Gastrocnemius medialis (tissue), 4 donors: ENCODE results near the gene NKD2. TPM values are rescaled to one million over a fixed set of nuclear protein-coding genes. Genes with fewer than 3 reads are reported as not detected.

Experiments
- ATAC-seq, 2 donors: fragments of 150-250 bp; one replicate each; pipeline ENCODE4 v1.9.1; 2016
- DNase-seq, 2 donors: peaks; one replicate each; pipeline ENCODE4 v3.0.0-alpha.2; 2019
- H3K27ac ChIP-seq, 4 donors: fragments of 200-600 bp; sonication (generic); 1 replicate in 1 of 4; 2 replicates in 3 of 4; pipeline ENCODE4 v1.5.1; 2016 to 2018; ENCODE audit warnings: mild to moderate bottlenecking in 2 of 4, moderate library complexity in 1 of 4
- H3K27me3 ChIP-seq, 3 donors: fragments of 200-600 bp; sonication (generic) in 2 of 3; 1 replicate in 1 of 3; 2 replicates in 2 of 3; pipeline versions ENCODE4 v1.5.1 to v1.6.0; 2016 to 2019; ENCODE audit warnings: mild to moderate bottlenecking in 1 of 3, moderate library complexity in 1 of 3
- H3K36me3 ChIP-seq, 2 donors: fragments of 200-600 bp; sonication (generic) in 1 of 2; one replicate each; pipeline ENCODE4 v1.5.1; 2017 to 2018
- H3K4me1 ChIP-seq, 2 donors: fragments of 200-600 bp; sonication (generic) in 1 of 2; one replicate each; pipeline ENCODE4 v1.5.1; 2016 to 2017; ENCODE audit warnings: mild to moderate bottlenecking in 2 of 2
- H3K4me3 ChIP-seq, 4 donors: fragments of 200-600 bp; sonication (generic) in 3 of 4; 1 replicate in 1 of 4; 2 replicates in 3 of 4; pipeline ENCODE4 v1.5.1; 2016 to 2019; ENCODE audit warnings: mild to moderate bottlenecking in 2 of 4
- H3K9me3 ChIP-seq, 3 donors: fragments of 200-600 bp; sonication (generic) in 2 of 3; 1 replicate in 1 of 3; 2 replicates in 2 of 3; pipeline ENCODE4 v1.5.1; 2016 to 2019
- POLR2A ChIP-seq, 2 donors: fragments of 450-650 bp; IDR thresholded peaks; one replicate each; pipeline ENCODE4 v1.6.1; 2017; ENCODE audit warnings: antibody characterized with exemption in 2 of 2, mild to moderate bottlenecking in 2 of 2, moderate library complexity in 2 of 2
- in situ Hi-C, 4 donors: fragments of 200-750 bp; cut with MboI; loops; one replicate each; pipeline versions ENCODE4 v1.15.0 to v1.8.0; 2017; ENCODE audit warnings: low sequenced_read_pairs in 4 of 4
- intact Hi-C: fragments of 100-400 bp; cut with DNase I; formaldehyde crosslinking; loops from one replicate; pipeline ENCODE4 v1.15.1; 2023; ENCODE audit warnings: low total_unique reads
- total RNA-seq, 4 donors: library from RNA; depleted of rRNA; stranded (reverse); fragments of >200 nt; gene quantifications; one replicate each; pipeline versions ENCODE4 v1.1.0 to v1.2.3, GENCODE V29; 2016
- TF ChIP-seq, protein P1 (sequence below), 5 experiments: fragments of 450-650 bp in 3 of 5; fragments of 200-600 bp in 2 of 5; sonication (generic) in 2 of 5; IDR thresholded peaks in 4 of 5; conservative IDR thresholded peaks in 1 of 5; 1 replicate in 4 of 5; 2 replicates in 1 of 5; pipeline ENCODE4 v1.5.1; 2016 to 2019; ENCODE audit warnings: antibody characterized with exemption in 5 of 5, mild to moderate bottlenecking in 3 of 5, moderate library complexity in 3 of 5

NKD2 gene
- total RNA-seq, 4 donors from 2014 or later, result not detected

DNA sequence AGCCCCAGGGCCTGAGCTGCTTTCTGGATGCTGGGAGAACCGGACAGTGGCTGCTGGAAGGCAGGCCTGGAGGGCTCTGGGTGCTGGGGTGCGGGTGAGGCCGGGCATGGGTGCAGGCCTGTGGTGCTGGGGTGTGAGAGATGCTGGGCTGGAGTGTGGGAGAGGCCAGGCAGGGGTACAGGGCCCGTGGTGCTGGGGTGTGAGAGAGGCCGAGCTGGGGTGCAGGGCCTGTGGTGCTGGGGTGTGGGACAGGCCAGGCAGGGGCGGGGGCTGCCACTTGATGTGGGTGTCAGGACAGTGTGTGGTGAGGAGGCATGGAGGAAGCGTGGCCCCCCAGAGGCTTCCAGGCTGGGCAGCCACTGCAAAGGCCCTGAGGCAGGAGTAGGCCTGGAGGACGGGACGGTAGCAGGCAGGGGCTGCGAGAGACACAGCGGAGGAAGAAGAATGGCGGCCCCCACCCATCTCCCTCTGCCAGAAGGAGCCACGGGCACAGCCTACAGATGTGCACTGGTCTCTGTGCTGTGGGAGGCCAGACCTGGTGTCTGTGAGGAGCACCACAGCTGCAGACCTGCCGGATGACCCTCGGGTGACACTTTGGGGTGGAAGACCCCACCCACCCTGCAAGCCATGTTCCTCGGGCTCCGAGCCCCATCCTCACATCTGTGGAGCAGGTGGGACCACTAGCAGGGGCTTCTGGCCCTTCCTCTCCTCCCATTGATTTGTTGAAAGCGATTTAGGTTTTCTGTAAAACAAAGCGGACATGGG lies 9.3 kb downstream of the NKD2 start:
- no peaks in the 10 kb centered on the region for H3K9me3 ChIP-seq
- in situ Hi-C loops (loop anchor here in 1 of 4 donors (25.0 kb wide), 1 partner anchor 119 kb away; no protein-coding TSS in a partner anchor), intact Hi-C loops (no loop called here)
- DNase-seq, result no peak
- no peak for ATAC-seq
- no peak for TF ChIP-seq POLR2A (IDR thresholded peaks at IDR 0.05)
- TF ChIP-seq, protein P1, sequence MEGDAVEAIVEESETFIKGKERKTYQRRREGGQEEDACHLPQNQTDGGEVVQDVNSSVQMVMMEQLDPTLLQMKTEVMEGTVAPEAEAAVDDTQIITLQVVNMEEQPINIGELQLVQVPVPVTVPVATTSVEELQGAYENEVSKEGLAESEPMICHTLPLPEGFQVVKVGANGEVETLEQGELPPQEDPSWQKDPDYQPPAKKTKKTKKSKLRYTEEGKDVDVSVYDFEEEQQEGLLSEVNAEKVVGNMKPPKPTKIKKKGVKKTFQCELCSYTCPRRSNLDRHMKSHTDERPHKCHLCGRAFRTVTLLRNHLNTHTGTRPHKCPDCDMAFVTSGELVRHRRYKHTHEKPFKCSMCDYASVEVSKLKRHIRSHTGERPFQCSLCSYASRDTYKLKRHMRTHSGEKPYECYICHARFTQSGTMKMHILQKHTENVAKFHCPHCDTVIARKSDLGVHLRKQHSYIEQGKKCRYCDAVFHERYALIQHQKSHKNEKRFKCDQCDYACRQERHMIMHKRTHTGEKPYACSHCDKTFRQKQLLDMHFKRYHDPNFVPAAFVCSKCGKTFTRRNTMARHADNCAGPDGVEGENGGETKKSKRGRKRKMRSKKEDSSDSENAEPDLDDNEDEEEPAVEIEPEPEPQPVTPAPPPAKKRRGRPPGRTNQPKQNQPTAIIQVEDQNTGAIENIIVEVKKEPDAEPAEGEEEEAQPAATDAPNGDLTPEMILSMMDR (IDR thresholded peaks at IDR 0.05 in 4 of 5, conservative IDR thresholded peaks at IDR 0.05 in 1 of 5), result no peak
- no peaks in the 10 kb centered on the region for H3K4me1 ChIP-seq
- H3K27me3 ChIP-seq, result no peaks in the 10 kb centered on the region
- no peak overlapping the region for H3K4me3 ChIP-seq
- H3K27ac ChIP-seq, result no peak overlapping the region
- H3K36me3 ChIP-seq, result no peaks in the 10 kb centered on the region

DNA sequence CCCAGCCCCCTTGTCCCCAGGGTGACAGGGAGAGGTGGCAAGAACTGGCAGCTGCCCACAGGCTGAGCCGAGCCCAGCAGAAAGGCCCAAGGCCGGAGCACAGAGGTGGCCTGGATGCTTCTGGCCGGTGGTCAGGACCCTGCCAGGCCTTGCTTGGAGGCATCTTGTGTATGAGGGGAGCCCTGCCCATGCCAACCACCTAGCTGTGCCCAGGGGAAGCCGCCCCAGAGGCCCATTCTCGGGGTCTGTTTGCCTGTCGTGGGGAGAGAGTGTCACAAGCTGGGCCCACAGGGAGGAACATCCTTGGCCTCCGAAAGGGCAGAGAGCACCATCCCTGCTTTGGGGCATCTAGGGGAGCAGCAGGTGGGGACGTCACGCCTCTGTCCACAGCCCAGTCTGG lies 10.0 kb downstream of the NKD2 start:
- H3K27me3 ChIP-seq, result no peaks in the 10 kb centered on the region
- ATAC-seq, result no peak
- no peak overlapping the region for H3K27ac ChIP-seq
- H3K36me3 ChIP-seq, result no peaks in the 10 kb centered on the region
- no peak for TF ChIP-seq POLR2A (IDR thresholded peaks at IDR 0.05)
- in situ Hi-C loops (loop anchor here in 1 of 4 donors (25.0 kb wide), 1 partner anchor 119 kb away; no protein-coding TSS in a partner anchor), intact Hi-C loops (no loop called here)
- no peaks in the 10 kb centered on the region for H3K4me1 ChIP-seq
- H3K4me3 ChIP-seq, result no peak overlapping the region
- DNase-seq, result no peak
- no peaks in the 10 kb centered on the region for H3K9me3 ChIP-seq

DNA sequence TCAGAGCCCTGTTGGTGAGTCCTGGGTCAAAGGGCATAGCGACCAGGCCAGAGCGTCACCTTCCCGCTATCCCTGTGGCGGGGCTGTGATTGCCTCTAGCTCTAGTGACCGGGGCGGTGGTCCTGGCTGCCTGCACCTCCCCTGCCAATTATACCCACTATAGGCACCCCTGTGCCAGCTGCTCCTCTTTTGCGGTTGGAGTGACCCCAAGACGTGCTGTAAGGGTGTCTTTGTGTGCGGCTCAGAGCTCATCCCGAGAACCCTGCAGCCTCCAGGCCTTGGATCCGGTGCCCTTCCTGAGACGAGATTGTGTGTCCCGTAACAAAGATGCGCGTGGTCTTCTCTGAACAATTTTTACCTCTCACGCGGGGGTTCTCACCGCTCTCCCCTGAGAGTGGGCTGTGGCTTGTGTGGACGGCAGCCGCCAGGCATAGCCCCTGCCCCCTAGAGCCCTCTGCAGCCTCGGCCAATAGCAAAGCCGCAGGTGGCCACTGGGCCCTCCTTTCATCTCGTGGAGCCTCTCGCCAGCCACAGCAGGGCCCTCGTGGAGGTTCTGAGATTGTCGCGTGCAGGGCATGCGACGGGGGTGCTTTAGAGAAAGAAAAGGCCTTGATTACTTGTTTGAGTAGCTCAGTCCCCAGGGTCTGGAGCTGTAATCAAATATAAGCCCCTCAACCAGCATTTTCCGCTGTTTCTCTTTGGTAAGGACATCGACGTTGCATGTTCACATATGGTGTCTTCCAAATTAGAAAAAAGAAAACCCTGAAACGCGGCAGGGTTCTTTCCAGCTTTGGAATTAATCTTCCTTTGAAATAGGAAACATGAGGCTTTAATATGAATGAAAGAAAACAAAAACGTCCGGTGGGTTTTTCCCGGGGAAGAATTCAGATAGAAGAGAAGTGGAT lies 10.7 kb downstream of the NKD2 start:
- Histone ChIP-seq H3K9me3 (no peaks in the 10 kb centered on the region), H3K27me3 (no peaks in the 10 kb centered on the region), H3K27ac (no peak overlapping the region), H3K36me3 (no peaks in the 10 kb centered on the region), H3K4me3 (no peak overlapping the region), H3K4me1 (no peaks in the 10 kb centered on the region)
- DNase-seq (no peak), ATAC-seq (no peak)
- in situ Hi-C loops (loop anchor here in 1 of 4 donors (25.0 kb wide), 1 partner anchor 118 kb away; no protein-coding TSS in a partner anchor), intact Hi-C loops (no loop called here)
- no peak for TF ChIP-seq POLR2A (IDR thresholded peaks at IDR 0.05)
- TF ChIP-seq, protein P1 (IDR thresholded peaks at IDR 0.05 in 4 of 5, conservative IDR thresholded peaks at IDR 0.05 in 1 of 5), result no peak

DNA sequence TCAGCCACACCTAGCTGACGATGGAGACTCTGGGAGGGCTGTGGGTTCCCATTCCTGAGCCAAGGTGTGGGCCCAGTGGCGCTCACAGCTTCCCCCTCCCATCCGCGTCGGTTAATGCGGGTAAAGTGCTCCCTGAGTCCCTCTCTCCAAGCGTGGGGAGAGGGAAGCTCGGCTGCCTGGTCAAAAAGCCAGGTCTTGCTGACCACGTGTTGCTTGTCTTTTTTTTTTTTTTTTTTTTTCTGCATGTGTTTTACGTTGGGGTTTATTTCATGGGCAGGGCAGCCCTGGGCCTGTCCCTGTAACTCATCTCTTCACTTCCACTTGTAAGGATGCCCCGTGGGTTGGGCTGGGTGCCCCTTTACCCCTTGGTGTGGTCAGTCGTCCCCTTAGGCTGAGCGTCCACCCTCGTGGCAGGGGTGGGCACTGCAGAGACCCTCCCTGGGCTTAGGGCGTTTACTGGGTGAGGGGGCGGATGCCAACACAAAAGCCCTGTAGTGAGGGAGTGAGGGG lies 11.9 kb downstream of the NKD2 start:
- Histone ChIP-seq H3K27me3 (no peaks in the 10 kb centered on the region), H3K36me3 (no peaks in the 10 kb centered on the region), H3K4me1 (no peaks in the 10 kb centered on the region), H3K9me3 (no peaks in the 10 kb centered on the region), H3K27ac (no peak overlapping the region), H3K4me3 (no peak overlapping the region)
- in situ Hi-C loops, result loop anchor here in 1 of 4 donors (25.0 kb wide), 1 partner anchor 117 kb away; no protein-coding TSS in a partner anchor
- ATAC-seq (no peak), DNase-seq (no peak)
- no peak for TF ChIP-seq POLR2A (IDR thresholded peaks at IDR 0.05)
- TF ChIP-seq, protein P1 (IDR thresholded peaks at IDR 0.05 in 4 of 5, conservative IDR thresholded peaks at IDR 0.05 in 1 of 5), result no peak
- intact Hi-C loops, result no loop called here
